Hypothalamus (tissue), 51 donors: ENCODE data around the gene JOSD2.

Experiments
- DNase-seq, 51 donors: peaks; one replicate each; lab custom pipeline; 2025; lab: John Stamatoyannopoulos, UW

JOSD2 gene

GRCh38 chr19:50515168-50515561 is 4.2 kb upstream of the JOSD2 start:
- peak in 2 of 51 donors; percentile 37 to 38 for DNase-seq

- peak in 50 of 51 donors; percentile 29 to 90 (median 70) for DNase-seq
Observed at GRCh38 chr19:50514346-50515167, 3.6 kb upstream of the JOSD2 start.

GRCh38 chr19:50513746-50514345 is 2.9 kb upstream of the JOSD2 start, which contains the start of gene ASPDH:
ASPDH (minus strand) TSS chr19:50513913; CDS start chr19:50513823, 90 bp downstream.
- DNase-seq = peak in 33 of 51 donors; percentile 15 to 71 (median 47)

- DNase-seq = peak in 3 of 51 donors; percentile 32 to 45 (median 44)
Observed at GRCh38 chr19:50512999-50513745, 2.2 kb upstream of the JOSD2 start.

GRCh38 chr19:50512112-50512998 is 1.4 kb upstream of the JOSD2 start:
- peak in 2 of 51 donors; percentile 32 to 36 for DNase-seq

- DNase-seq = peak in 5 of 51 donors; percentile 62 to 95 (median 90)
Observed at GRCh38 chr19:50510700-50511068, 307 bp downstream of the JOSD2 start.

- peak in 14 of 51 donors; percentile 14 to 73 (median 51) for DNase-seq
Observed at GRCh38 chr19:50510121-50510670, 795 bp downstream of the JOSD2 start.

GRCh38 chr19:50509366-50509765 is 1.6 kb downstream of the JOSD2 start:
- no peak for DNase-seq

- no peak for DNase-seq
Observed at GRCh38 chr19:50508843-50509190, 2.2 kb downstream of the JOSD2 start.

- DNase-seq = no peak
Observed at GRCh38 chr19:50507376-50507775, 3.6 kb downstream of the JOSD2 start.

GRCh38 chr19:50506700-50507099 is 4.3 kb downstream of the JOSD2 start:
- no peak for DNase-seq

GRCh38 chr19:50505856-50506611 is 5.0 kb downstream of the JOSD2 start:
- DNase-seq = no peak

- DNase-seq = no peak
Observed at GRCh38 chr19:50501568-50502475, 9.2 kb downstream of the JOSD2 start.

GRCh38 chr19:50501186-50501567 is 9.8 kb downstream of the JOSD2 start:
- DNase-seq = no peak

- DNase-seq = peak in 1 of 51 donors; percentile 45
Observed at GRCh38 chr19:50500753-50501151, 10.2 kb downstream of the JOSD2 start.

GRCh38 chr19:50500060-50500752 is 10.8 kb downstream of the JOSD2 start:
- peak in 24 of 51 donors; percentile 8 to 72 (median 38) for DNase-seq

- no peak for DNase-seq
Observed at GRCh38 chr19:50498219-50499056, 12.6 kb downstream of the JOSD2 start.
